OCI-LY7 (cell line): ENCODE data around the gene METTL18.

Source experiments
- CTCF ChIP-seq: fragments of 200-600 bp; sonication (generic); conservative IDR thresholded peaks from 2 replicates; pipeline ENCODE4 v1.5.1; 2014; ENCODE audit warnings: mild to moderate bottlenecking, antibody characterized with exemption, low read length, moderate library complexity, mixed read lengths
- EZH2phosphoT487 ChIP-seq: fragments of 200-600 bp; sonication (generic); IDR thresholded peaks from 2 replicates; pipeline ENCODE4 v1.6.1; 2018; ENCODE audit warnings: low read depth, borderline replicate concordance, mild to moderate bottlenecking, mixed run types, antibody characterized with exemption, low read length, moderate library complexity, mixed read lengths

DNA sequence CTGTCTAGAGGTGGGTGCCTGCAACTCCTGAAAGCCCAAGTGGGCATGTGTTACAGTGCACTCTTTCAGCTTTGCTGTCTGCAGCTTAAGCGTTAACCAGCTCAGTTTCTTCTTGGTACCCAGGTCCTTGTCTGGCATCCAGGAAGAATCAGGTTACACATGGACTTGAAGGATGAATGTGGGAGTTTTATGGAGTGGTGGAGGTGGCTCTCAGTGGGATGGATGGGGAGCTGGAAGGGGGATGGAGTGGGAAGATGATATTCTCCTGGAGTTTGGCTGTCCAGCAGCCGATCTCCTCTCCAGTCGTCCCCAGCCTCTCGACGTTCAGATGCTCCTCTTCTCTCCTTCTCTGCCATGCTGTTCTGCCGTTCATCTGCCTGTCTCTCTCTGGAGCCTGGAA, 9.4 kb downstream of the METTL18 start:
- TF ChIP-seq CTCF: no peak
- TF ChIP-seq EZH2phosphoT487: no peak
